Mesenchymal stem cell (in vitro differentiated cells and primary cell): Measurements from ENCODE around the gene GLB1L3.

Experiments used
- DNase-seq: peaks from one replicate; pipeline ENCODE4 v3.0.0-alpha.2; 2013
- H2AFZ ChIP-seq: one replicate; pipeline ENCODE4 v1.6.1; 2013; ENCODE audit warnings: low read depth, mild to moderate bottlenecking, control low read depth, inconsistent platforms, low read length, moderate library complexity
- H2AK5ac ChIP-seq: 2 replicates; pipeline ENCODE4 v1.6.1; 2013; ENCODE audit warnings: low read length, moderate library complexity, mild to moderate bottlenecking, inconsistent platforms; ENCODE audit not compliant: severe bottlenecking
- H2BK120ac ChIP-seq: one replicate; pipeline ENCODE4 v1.6.1; 2013; ENCODE audit warnings: low read depth, mild to moderate bottlenecking, inconsistent platforms, low read length, moderate library complexity
- H2BK12ac ChIP-seq, 2 experiments: one replicate each; pipeline ENCODE4 v1.6.1; 2013; ENCODE audit warnings: inconsistent platforms in 2 of 2, low read length in 2 of 2, mild to moderate bottlenecking in 2 of 2, moderate library complexity in 2 of 2, control low read depth in 1 of 2
- H2BK15ac ChIP-seq: one replicate; pipeline ENCODE4 v1.6.1; 2013; ENCODE audit warnings: mild to moderate bottlenecking, low read depth, inconsistent platforms; ENCODE audit not compliant: poor library complexity, severe bottlenecking
- H2BK5ac ChIP-seq: 2 replicates; pipeline ENCODE4 v1.6.1; 2013; ENCODE audit warnings: low read depth, mild to moderate bottlenecking, low read length, control low read depth, inconsistent platforms; ENCODE audit not compliant: poor library complexity, severe bottlenecking
- H3K14ac ChIP-seq, 2 experiments: one replicate each; pipeline ENCODE4 v1.6.1; 2013; ENCODE audit warnings: inconsistent platforms in 2 of 2, low read length in 2 of 2, control low read depth in 1 of 2, mild to moderate bottlenecking in 1 of 2, moderate library complexity in 1 of 2
- H3K18ac ChIP-seq, 2 experiments: one replicate each; pipeline ENCODE4 v1.6.1; 2013; ENCODE audit warnings: inconsistent platforms in 2 of 2, low read length in 2 of 2, control low read depth in 1 of 2, low read depth in 1 of 2, mild to moderate bottlenecking in 1 of 2
- H3K23ac ChIP-seq, 2 experiments: one replicate each; pipeline ENCODE4 v1.6.1; 2013; ENCODE audit warnings: inconsistent platforms in 2 of 2, low read length in 2 of 2, mild to moderate bottlenecking in 2 of 2, moderate library complexity in 2 of 2, control low read depth in 1 of 2
- H3K27ac ChIP-seq: 2 replicates; pipeline ENCODE4 v1.5.1; 2013; ENCODE audit warnings: mild to moderate bottlenecking, moderate library complexity, low read length, control low read depth, inconsistent platforms; ENCODE audit not compliant: poor library complexity, severe bottlenecking
- H3K27me3 ChIP-seq, 2 experiments: 2 replicates each; pipeline versions ENCODE4 v1.6.1 to v1.7.0; 2013; ENCODE audit warnings: low read length in 2 of 2, mild to moderate bottlenecking in 2 of 2, moderate library complexity in 2 of 2, control low read depth in 1 of 2, inconsistent platforms in 1 of 2; ENCODE audit not compliant: control insufficient read depth in 1 of 2, insufficient read depth in 1 of 2
- H3K36me3 ChIP-seq, 2 experiments: 2 replicates each; pipeline versions ENCODE4 v1.6.1 to v1.7.0; 2013; ENCODE audit warnings: low read length in 2 of 2, control low read depth in 1 of 2, inconsistent platforms in 1 of 2, low read depth in 1 of 2, mild to moderate bottlenecking in 1 of 2; ENCODE audit not compliant: insufficient read depth in 2 of 2, control insufficient read depth in 1 of 2
- H3K4ac ChIP-seq, 2 experiments: one replicate each; pipeline ENCODE4 v1.6.1; 2013; ENCODE audit warnings: inconsistent platforms in 2 of 2, low read length in 2 of 2, mild to moderate bottlenecking in 2 of 2, moderate library complexity in 2 of 2, control low read depth in 1 of 2, low read depth in 1 of 2
- H3K4me1 ChIP-seq: 2 replicates; pipeline ENCODE4 v1.6.1; 2013; ENCODE audit warnings: low read depth, low read length, control low read depth; ENCODE audit not compliant: control insufficient read depth, insufficient read depth
- H3K4me2 ChIP-seq: 2 replicates; pipeline ENCODE4 v1.6.1; 2013; ENCODE audit warnings: low read length, mild to moderate bottlenecking, inconsistent platforms; ENCODE audit not compliant: poor library complexity, severe bottlenecking
- H3K4me3 ChIP-seq, 2 experiments: 2 replicates each; pipeline versions ENCODE4 v1.5.1 to v1.7.0; 2013; ENCODE audit warnings: low read length in 2 of 2, mild to moderate bottlenecking in 2 of 2, control low read depth in 1 of 2, low read depth in 1 of 2; ENCODE audit not compliant: insufficient read depth in 1 of 2
- H3K79me1 ChIP-seq: replicated peaks from 2 replicates; pipeline ENCODE4 v1.6.1; 2013; ENCODE audit warnings: mild to moderate bottlenecking, control low read depth, low read length, inconsistent platforms; ENCODE audit not compliant: poor library complexity, severe bottlenecking
- H3K9ac ChIP-seq: 2 replicates; pipeline ENCODE4 v1.7.0; 2013; ENCODE audit warnings: mild to moderate bottlenecking, low read length, moderate library complexity
- H3K9me3 ChIP-seq: 2 replicates; pipeline ENCODE4 v1.7.0; 2013; ENCODE audit warnings: mild to moderate bottlenecking, low read length; ENCODE audit not compliant: control insufficient read depth
- H4K8ac ChIP-seq: one replicate; pipeline ENCODE4 v1.6.1; 2013; ENCODE audit warnings: inconsistent platforms, mild to moderate bottlenecking, low read length, moderate library complexity
- H4K91ac ChIP-seq: one replicate; pipeline ENCODE4 v1.6.1; 2013; ENCODE audit warnings: mild to moderate bottlenecking, low read length, inconsistent platforms
- WGBS: methylation state at CpG from one replicate; pipeline ENCODE4 v1.1.7; 2013; ENCODE audit warnings: mixed read lengths; 5-methylcytosine and 5-hydroxymethylcytosine counted together

The GLB1L3 gene

DNA sequence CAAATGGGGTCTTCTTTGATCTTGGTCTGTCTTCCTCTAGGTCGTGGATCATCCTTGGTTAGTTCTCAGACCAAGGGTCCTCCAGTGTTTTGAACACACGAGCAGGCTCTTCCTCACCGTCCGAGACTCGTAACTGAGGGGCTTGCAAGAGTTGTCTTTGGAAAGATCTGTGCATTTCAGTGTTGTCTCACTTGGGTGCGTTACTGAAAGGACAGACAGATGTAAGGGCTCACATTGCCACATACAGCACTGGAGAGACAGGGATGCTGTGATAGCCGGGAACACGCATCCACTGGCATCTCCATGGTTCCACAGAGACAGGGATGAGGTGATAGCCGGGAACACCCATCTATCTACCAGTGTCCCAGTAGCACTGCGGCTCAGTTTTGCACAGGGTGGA is 71.3 kb downstream of the GLB1L3 start:
- no peak overlapping the region for H3K23ac ChIP-seq
- H2BK120ac ChIP-seq, result no peak overlapping the region
- H3K27ac ChIP-seq, result no peak overlapping the region
- H4K8ac ChIP-seq, result no peak overlapping the region
- H2AFZ ChIP-seq, result no peak overlapping the region
- no peak overlapping the region for H2BK5ac ChIP-seq
- no peak overlapping the region for H3K4me3 ChIP-seq
- no peak overlapping the region for H3K4me2 ChIP-seq
- no peak overlapping the region for H2BK15ac ChIP-seq
- no peak overlapping the region for H2BK12ac ChIP-seq
- no peak overlapping the region for H4K91ac ChIP-seq
- H3K14ac ChIP-seq, result no peak overlapping the region
- H3K27me3 ChIP-seq, result peaks cover 0 to 17% of the 10 kb centered on the region in 2 experiments
- 83% methylated on average over 10 of the region's 10 CpGs for WGBS
- no peak overlapping the region for H2AK5ac ChIP-seq
- DNase-seq, result no peak
- no peaks in the 10 kb centered on the region for H3K79me1 ChIP-seq
- no peak overlapping the region for H3K9ac ChIP-seq
- H3K4ac ChIP-seq, result no peak overlapping the region
- no peaks in the 10 kb centered on the region for H3K36me3 ChIP-seq
- H3K9me3 ChIP-seq, result no peaks in the 10 kb centered on the region
- no peak overlapping the region for H3K18ac ChIP-seq
- no peaks in the 10 kb centered on the region for H3K4me1 ChIP-seq

DNA sequence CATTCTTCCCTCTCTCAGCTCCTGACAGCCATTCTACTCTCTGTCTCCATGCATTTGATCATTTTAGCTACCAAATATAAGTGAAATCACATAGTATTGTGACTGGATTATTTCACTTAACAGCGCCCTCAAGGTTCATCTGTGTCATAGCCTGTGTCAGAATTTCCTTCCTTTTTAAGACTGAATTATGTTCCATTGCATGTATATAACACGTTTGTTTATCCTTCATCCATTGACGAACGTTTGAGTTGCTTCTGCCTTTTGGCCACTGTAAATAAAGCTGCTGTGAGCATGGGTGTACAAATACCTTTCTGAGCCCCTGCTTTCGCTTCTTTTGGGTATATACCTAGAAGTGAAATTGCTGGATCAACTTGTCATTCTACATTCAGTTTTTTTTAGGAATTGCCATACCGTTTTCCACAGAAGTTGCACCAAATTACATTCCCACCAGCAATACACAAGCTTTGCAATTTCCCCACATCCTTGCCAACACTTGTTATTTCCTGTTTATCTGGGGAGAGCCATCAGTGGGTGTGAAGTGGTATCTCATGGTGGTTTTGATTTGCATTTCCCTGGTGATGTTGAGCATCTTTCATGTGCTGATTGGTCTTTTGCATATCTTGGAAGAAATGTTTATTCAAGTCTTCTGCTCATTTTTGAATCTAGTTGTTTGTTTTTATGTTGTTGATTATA is 73.1 kb downstream of the GLB1L3 start:
- Histone ChIP-seq H2BK15ac (no peak overlapping the region), H3K9me3 (no peaks in the 10 kb centered on the region), H2BK12ac (no peak overlapping the region), H2BK120ac (no peak overlapping the region), H3K4me2 (no peak overlapping the region), H2AK5ac (no peak overlapping the region), H3K9ac (no peak overlapping the region), H3K36me3 (no peaks in the 10 kb centered on the region), H2AFZ (no peak overlapping the region), H2BK5ac (no peak overlapping the region), H3K4me1 (no peaks in the 10 kb centered on the region), H3K4me3 (no peak overlapping the region), H4K91ac (no peak overlapping the region), H4K8ac (no peak overlapping the region), H3K23ac (no peak overlapping the region), H3K18ac (no peak overlapping the region), H3K27me3 (peaks cover 0 to 13% of the 10 kb centered on the region in 2 experiments), H3K4ac (no peak overlapping the region), H3K14ac (no peak overlapping the region), H3K79me1 (no peaks in the 10 kb centered on the region), H3K27ac (no peak overlapping the region)
- DNase-seq, result no peak
- WGBS, result 48% methylated on average over 5 of the region's 6 CpGs

DNA sequence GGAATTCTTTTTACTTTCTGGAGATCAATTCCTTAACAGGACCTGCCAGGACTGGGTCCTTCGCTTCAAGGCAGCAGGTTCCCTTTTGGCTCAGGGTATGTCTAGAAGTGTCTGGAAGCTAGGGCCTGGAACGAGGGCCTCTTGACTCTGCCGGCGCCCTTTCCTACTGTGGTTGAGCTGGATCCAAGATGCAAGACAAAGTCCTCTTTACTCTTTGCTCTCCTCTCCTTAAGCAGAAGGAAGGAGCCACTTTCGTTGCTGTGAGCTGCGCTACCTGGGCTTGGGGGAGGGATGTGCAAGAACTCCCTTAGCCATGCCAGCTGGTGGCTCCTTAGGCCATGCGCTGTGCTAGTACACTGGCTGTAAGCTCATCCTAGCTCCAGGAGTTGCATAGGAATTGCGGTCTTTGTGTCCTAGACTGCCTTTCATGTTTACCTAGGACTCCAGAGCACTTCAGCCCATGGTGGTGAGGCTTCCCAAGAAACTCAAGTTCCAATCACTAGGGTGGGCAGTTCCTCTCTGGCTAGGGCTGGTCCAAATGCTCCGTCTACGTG is 73.7 kb downstream of the GLB1L3 start:
- no peak overlapping the region for H3K4me2 ChIP-seq
- no peak overlapping the region for H2BK12ac ChIP-seq
- no peak overlapping the region for H3K4ac ChIP-seq
- H2BK15ac ChIP-seq, result no peak overlapping the region
- H3K23ac ChIP-seq, result no peak overlapping the region
- WGBS, result 68% methylated on average over 8 of the region's 10 CpGs
- no peak overlapping the region for H2AK5ac ChIP-seq
- no peak overlapping the region for H2BK120ac ChIP-seq
- no peak overlapping the region for H3K4me3 ChIP-seq
- H3K27ac ChIP-seq, result no peak overlapping the region
- no peak overlapping the region for H2AFZ ChIP-seq
- no peak overlapping the region for H4K8ac ChIP-seq
- H3K18ac ChIP-seq, result no peak overlapping the region
- no peak overlapping the region for H2BK5ac ChIP-seq
- H3K14ac ChIP-seq, result no peak overlapping the region
- H3K4me1 ChIP-seq, result no peaks in the 10 kb centered on the region
- peak overlapping the region; percentile 44 for H4K91ac ChIP-seq
- H3K36me3 ChIP-seq, result no peaks in the 10 kb centered on the region
- peaks cover 0 to 13% of the 10 kb centered on the region in 2 experiments for H3K27me3 ChIP-seq
- no peak overlapping the region for H3K9ac ChIP-seq
- no peaks in the 10 kb centered on the region for H3K9me3 ChIP-seq
- no peak for DNase-seq
- no peaks in the 10 kb centered on the region for H3K79me1 ChIP-seq

DNA sequence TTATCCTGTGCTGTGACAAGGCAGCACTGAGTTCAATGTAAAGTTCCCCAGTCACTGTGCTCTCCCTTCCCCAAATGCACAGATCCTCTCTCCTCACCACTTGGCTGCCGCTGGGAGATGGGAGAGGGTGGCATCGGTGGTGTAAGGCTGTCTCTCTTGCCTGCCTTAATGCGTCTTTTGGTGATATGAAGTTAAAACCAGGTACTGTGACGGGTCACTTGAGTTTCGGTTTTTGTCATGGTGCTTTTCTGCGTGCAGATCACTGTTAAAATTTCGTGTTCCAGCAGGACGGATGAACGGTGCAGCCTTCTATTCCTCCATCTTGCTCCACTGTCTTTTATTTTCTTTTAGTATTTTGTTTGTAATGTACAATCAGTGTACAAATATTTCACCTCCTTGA is 74.2 kb downstream of the GLB1L3 start:
- Histone ChIP-seq H2BK120ac (no peak overlapping the region), H3K27ac (no peak overlapping the region), H3K4me3 (no peak overlapping the region), H3K4ac (no peak overlapping the region), H3K9ac (no peak overlapping the region), H3K9me3 (no peaks in the 10 kb centered on the region), H2AFZ (no peak overlapping the region), H3K4me2 (no peak overlapping the region), H3K14ac (no peak overlapping the region), H2BK12ac (no peak overlapping the region), H3K4me1 (no peaks in the 10 kb centered on the region), H4K8ac (no peak overlapping the region), H3K36me3 (no peaks in the 10 kb centered on the region), H3K79me1 (no peaks in the 10 kb centered on the region), H3K18ac (no peak overlapping the region), H4K91ac (no peak overlapping the region), H2BK5ac (no peak overlapping the region), H2AK5ac (no peak overlapping the region), H2BK15ac (no peak overlapping the region), H3K23ac (no peak overlapping the region), H3K27me3 (peaks cover 0 to 15% of the 10 kb centered on the region in 2 experiments)
- WGBS, result 91% methylated on average over 6 of the region's 9 CpGs
- DNase-seq, result no peak
